Vagina (tissue), 2 donors: ENCODE data around the gene CDC14B. TPM values are rescaled to one million over a fixed set of nuclear protein-coding genes. Genes with fewer than 3 reads are reported as not detected.

ENCODE experiments used
- DNase-seq, 2 donors: peaks; one replicate each; pipeline ENCODE4 v3.0.0-alpha.2; 2017; ENCODE audit errors: extremely low spot score in 2 of 2
- H3K27ac ChIP-seq: fragments of 200-600 bp; sonication (generic); one replicate; pipeline ENCODE4 v1.5.1; 2019
- H3K27me3 ChIP-seq: fragments of 200-600 bp; sonication (generic); one replicate; pipeline ENCODE4 v1.5.1; 2019
- H3K36me3 ChIP-seq, 2 donors: fragments of 200-600 bp; sonication (generic); one replicate each; pipeline ENCODE4 v1.5.1; 2017 to 2019
- H3K4me1 ChIP-seq: fragments of 200-600 bp; sonication (generic); one replicate; pipeline ENCODE4 v1.5.1; 2019
- H3K4me3 ChIP-seq, 2 donors: fragments of 200-600 bp; sonication (generic); 1 replicate in 1 of 2; 2 replicates in 1 of 2; pipeline ENCODE4 v1.5.1; 2016 to 2019
- H3K9me3 ChIP-seq: fragments of 200-600 bp; sonication (generic); one replicate; pipeline ENCODE4 v1.5.1; 2019
- POLR2A ChIP-seq, 2 donors: fragments of 450-650 bp; IDR thresholded peaks; one replicate each; pipeline ENCODE4 v1.6.1; 2017; ENCODE audit warnings: antibody characterized with exemption in 2 of 2, mild to moderate bottlenecking in 2 of 2, moderate library complexity in 2 of 2
- POLR2AphosphoS5 ChIP-seq, 2 donors: sonication (generic); formaldehyde crosslinking; IDR thresholded peaks; one replicate each; pipeline ENCODE4 v1.9.0; 2017; ENCODE audit warnings: antibody characterized with exemption in 2 of 2, mild to moderate bottlenecking in 2 of 2, low read depth in 1 of 2; ENCODE audit not compliant: insufficient read depth in 1 of 2
- intact Hi-C: fragments of 100-400 bp; cut with DNase I; formaldehyde crosslinking; loops from one replicate; pipeline ENCODE4 v1.15.1; 2023
- total RNA-seq: library from RNA; depleted of rRNA; stranded (reverse); fragments of >200 nt; gene quantifications from one replicate; pipeline ENCODE4 v1.2.3, GENCODE V29; 2016
- TF ChIP-seq, protein P1 (sequence below), 3 experiments: fragments of 450-650 bp in 2 of 3; fragments of 200-600 bp in 1 of 3; sonication (generic) in 1 of 3; IDR thresholded peaks; one replicate each; pipeline ENCODE4 v1.5.1; 2017 to 2019; ENCODE audit warnings: antibody characterized with exemption in 3 of 3, mild to moderate bottlenecking in 2 of 3, moderate library complexity in 2 of 3

CDC14B gene
- total RNA-seq, 1 donor from 2014 or later = 15.7 TPM

DNA sequence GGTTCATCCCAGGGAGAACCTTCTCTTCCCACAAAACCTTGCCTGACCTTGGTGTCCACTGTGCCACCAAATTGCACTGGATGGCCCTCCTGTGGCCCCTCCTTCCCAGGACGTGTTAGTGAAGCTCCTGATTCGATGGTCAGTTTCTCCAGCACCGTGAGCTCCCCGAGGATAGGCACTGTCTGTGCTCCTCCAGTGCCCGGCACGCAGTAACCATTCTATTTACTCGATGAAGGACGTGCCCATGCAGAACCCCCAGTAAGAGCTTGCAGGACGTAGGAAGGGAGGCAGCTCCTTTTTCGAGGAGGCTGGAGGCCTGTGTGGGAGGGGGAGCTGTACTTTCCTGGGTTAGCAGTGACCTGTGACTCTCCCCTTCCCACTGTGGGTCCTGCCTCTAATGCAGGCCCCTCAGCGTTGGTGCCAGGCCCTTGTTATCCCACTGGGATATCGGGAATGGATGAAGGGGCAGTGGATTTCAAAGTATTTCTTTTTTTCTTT is 130.1 kb downstream of the CDC14B start:
- no peak overlapping the region for H3K4me3 ChIP-seq
- H3K27me3 ChIP-seq = no peaks in the 10 kb centered on the region
- H3K9me3 ChIP-seq = no peaks in the 10 kb centered on the region
- TF ChIP-seq POLR2AphosphoS5 (IDR thresholded peaks at IDR 0.05; ENCODE audit: insufficient read depth in 1 of 2, low read depth in 1 of 2) (no peak), POLR2A (IDR thresholded peaks at IDR 0.05) (no peak)
- TF ChIP-seq, protein P1, sequence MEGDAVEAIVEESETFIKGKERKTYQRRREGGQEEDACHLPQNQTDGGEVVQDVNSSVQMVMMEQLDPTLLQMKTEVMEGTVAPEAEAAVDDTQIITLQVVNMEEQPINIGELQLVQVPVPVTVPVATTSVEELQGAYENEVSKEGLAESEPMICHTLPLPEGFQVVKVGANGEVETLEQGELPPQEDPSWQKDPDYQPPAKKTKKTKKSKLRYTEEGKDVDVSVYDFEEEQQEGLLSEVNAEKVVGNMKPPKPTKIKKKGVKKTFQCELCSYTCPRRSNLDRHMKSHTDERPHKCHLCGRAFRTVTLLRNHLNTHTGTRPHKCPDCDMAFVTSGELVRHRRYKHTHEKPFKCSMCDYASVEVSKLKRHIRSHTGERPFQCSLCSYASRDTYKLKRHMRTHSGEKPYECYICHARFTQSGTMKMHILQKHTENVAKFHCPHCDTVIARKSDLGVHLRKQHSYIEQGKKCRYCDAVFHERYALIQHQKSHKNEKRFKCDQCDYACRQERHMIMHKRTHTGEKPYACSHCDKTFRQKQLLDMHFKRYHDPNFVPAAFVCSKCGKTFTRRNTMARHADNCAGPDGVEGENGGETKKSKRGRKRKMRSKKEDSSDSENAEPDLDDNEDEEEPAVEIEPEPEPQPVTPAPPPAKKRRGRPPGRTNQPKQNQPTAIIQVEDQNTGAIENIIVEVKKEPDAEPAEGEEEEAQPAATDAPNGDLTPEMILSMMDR (IDR thresholded peaks at IDR 0.05) = no peak
- peaks cover 0 to 38% of the 10 kb centered on the region in 2 donors for H3K36me3 ChIP-seq
- H3K27ac ChIP-seq = no peak overlapping the region
- intact Hi-C loops = no loop called here
- DNase-seq = no peak
- peaks cover 27% of the 10 kb centered on the region for H3K4me1 ChIP-seq

DNA sequence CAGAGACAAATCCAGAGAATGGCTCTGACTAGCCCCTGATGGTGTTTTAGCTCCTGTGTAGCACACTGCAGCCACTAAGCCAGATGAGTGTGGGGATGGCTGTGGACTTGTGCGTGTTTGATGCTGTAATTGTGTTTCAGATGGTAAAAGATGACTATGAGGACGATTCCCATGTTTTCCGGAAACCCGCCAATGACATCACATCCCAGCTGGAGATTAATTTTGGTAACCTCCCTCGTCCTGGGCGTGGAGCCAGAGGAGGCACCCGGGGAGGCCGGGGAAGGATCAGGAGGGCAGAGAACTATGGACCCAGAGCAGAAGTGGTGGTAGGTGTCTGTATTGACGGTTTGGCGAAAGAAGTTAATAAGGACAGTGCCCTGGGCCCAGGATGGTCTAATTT is 131.7 kb downstream of the CDC14B start:
- peaks cover 0 to 38% of the 10 kb centered on the region in 2 donors for H3K36me3 ChIP-seq
- no peak overlapping the region for H3K4me3 ChIP-seq
- peak overlapping the region; percentile 82 for H3K27ac ChIP-seq
- no peak for DNase-seq
- intact Hi-C loops = no loop called here
- TF ChIP-seq, protein P1 (IDR thresholded peaks at IDR 0.05) = no peak
- TF ChIP-seq POLR2AphosphoS5 (IDR thresholded peaks at IDR 0.05; ENCODE audit: insufficient read depth in 1 of 2, low read depth in 1 of 2) (no peak), POLR2A (IDR thresholded peaks at IDR 0.05) (no peak)
- peaks cover 27% of the 10 kb centered on the region for H3K4me1 ChIP-seq
- no peaks in the 10 kb centered on the region for H3K27me3 ChIP-seq
- no peaks in the 10 kb centered on the region for H3K9me3 ChIP-seq

- TF ChIP-seq, protein P1 (IDR thresholded peaks at IDR 0.05) = no peak
- TF ChIP-seq POLR2A (IDR thresholded peaks at IDR 0.05) (no peak), POLR2AphosphoS5 (IDR thresholded peaks at IDR 0.05; ENCODE audit: insufficient read depth in 1 of 2, low read depth in 1 of 2) (no peak)
- peak overlapping the region; percentile 82 for H3K27ac ChIP-seq
- intact Hi-C loops = no loop called here
- peaks cover 27% of the 10 kb centered on the region for H3K4me1 ChIP-seq
- no peaks in the 10 kb centered on the region for H3K9me3 ChIP-seq
- peaks cover 0 to 38% of the 10 kb centered on the region in 2 donors for H3K36me3 ChIP-seq
- DNase-seq = no peak
- no peaks in the 10 kb centered on the region for H3K27me3 ChIP-seq
- peak overlapping the region in 1 of 2 donors; percentile 3 for H3K4me3 ChIP-seq
These were observed 132.6 kb downstream of the CDC14B start for GRCh38 chr9:96487029-96487396.

GRCh38 chr9:96486386-96487028 is 133.1 kb downstream of the CDC14B start:
- intact Hi-C loops = no loop called here
- Histone ChIP-seq H3K4me1 (peaks cover 27% of the 10 kb centered on the region), H3K27me3 (no peaks in the 10 kb centered on the region), H3K27ac (peak overlapping the region; percentile 82), H3K36me3 (peaks cover 0 to 38% of the 10 kb centered on the region in 2 donors), H3K9me3 (no peaks in the 10 kb centered on the region), H3K4me3 (peak overlapping the region in 1 of 2 donors; percentile 3)
- peak; percentile 31 to 59 for TF ChIP-seq POLR2AphosphoS5 (IDR thresholded peaks at IDR 0.05; ENCODE audit: insufficient read depth in 1 of 2, low read depth in 1 of 2)
- TF ChIP-seq, protein P1 (IDR thresholded peaks at IDR 0.05) = no peak
- no peak for DNase-seq

GRCh38 chr9:96485280-96485679 is 134.4 kb downstream of the CDC14B start:
- H3K36me3 ChIP-seq = peaks cover 0 to 28% of the 10 kb centered on the region in 2 donors
- no peaks in the 10 kb centered on the region for H3K27me3 ChIP-seq
- H3K27ac ChIP-seq = peak overlapping the region; percentile 82
- TF ChIP-seq POLR2A (IDR thresholded peaks at IDR 0.05) (no peak), POLR2AphosphoS5 (IDR thresholded peaks at IDR 0.05; ENCODE audit: insufficient read depth in 1 of 2, low read depth in 1 of 2) (no peak)
- TF ChIP-seq, protein P1 (IDR thresholded peaks at IDR 0.05) = no peak
- DNase-seq = no peak
- intact Hi-C loops = no loop called here
- peaks cover 27% of the 10 kb centered on the region for H3K4me1 ChIP-seq
- H3K9me3 ChIP-seq = no peaks in the 10 kb centered on the region
- H3K4me3 ChIP-seq = no peak overlapping the region
